Type B pancreatic cell (in vitro differentiated cells): Measurements from ENCODE around the gene TM9SF1. TPM values are rescaled to one million over a fixed set of nuclear protein-coding genes. Genes with fewer than 3 reads are reported as not detected.
A peak's percentile ranks its signal among the peaks of the same experiment; 100 is the strongest.

Experiments used
- DNase-seq: peaks from one replicate; pipeline ENCODE4 v3.0.0; 2021; ENCODE audit warnings: mixed read lengths; ENCODE audit not compliant: unreplicated experiment; ENCODE audit errors: extremely low spot score
- H3K27ac Mint-ChIP-seq: 2 replicates; pipeline ENCODE4 v1.8.0; 2021; ENCODE audit warnings: mild to moderate bottlenecking, mixed read lengths
- H3K27me3 Mint-ChIP-seq: 2 replicates; pipeline ENCODE4 v1.8.0; 2021; ENCODE audit warnings: mixed read lengths
- H3K36me3 Mint-ChIP-seq: 2 replicates; pipeline ENCODE4 v1.8.0; 2021; ENCODE audit warnings: mixed read lengths
- H3K4me1 Mint-ChIP-seq: one replicate; pipeline ENCODE4 v1.8.0; 2021; ENCODE audit warnings: mixed read lengths; ENCODE audit not compliant: unreplicated experiment
- H3K4me3 Mint-ChIP-seq: 2 replicates; pipeline ENCODE4 v1.8.0; 2021; ENCODE audit warnings: mild to moderate bottlenecking, mixed read lengths
- H3K9me3 Mint-ChIP-seq: 2 replicates; pipeline ENCODE4 v1.8.0; 2021; ENCODE audit warnings: mixed read lengths
- CTCF ChIP-seq: fragments of 200-600 bp; sonication (generic); conservative IDR thresholded peaks from 2 replicates; pipeline ENCODE4 v1.5.0; 2021; ENCODE audit warnings: antibody characterized with exemption, mild to moderate bottlenecking
- total RNA-seq: library from RNA; stranded (reverse); gene quantifications from 2 replicates; pipeline ENCODE4 v1.2.1, GENCODE V29; 2021; ENCODE audit warnings: low replicate concordance

Gene TM9SF1
- total RNA-seq, 1 donor from 2014 or later, result 50.5 TPM

- TF ChIP-seq CTCF, result no peak
- Mint-ChIP-seq H3K36me3 (peaks cover 27% of the 10 kb centered on the region), H3K4me1 (peaks cover 33% of the 10 kb centered on the region), H3K27me3 (no peaks in the 10 kb centered on the region), H3K9me3 (no peaks in the 10 kb centered on the region), H3K4me3 (peak overlapping the region; percentile 52), H3K27ac (no peak overlapping the region)
- DNase-seq, result no peak
Measured at GRCh38 chr14:24192933-24193332, 2.3 kb downstream of the TM9SF1 start.

GRCh38 chr14:24190416-24190815, 4.8 kb downstream of the TM9SF1 start:
- no peaks in the 10 kb centered on the region for H3K27me3 Mint-ChIP-seq
- H3K4me3 Mint-ChIP-seq, result no peak overlapping the region
- no peak overlapping the region for H3K27ac Mint-ChIP-seq
- no peaks in the 10 kb centered on the region for H3K9me3 Mint-ChIP-seq
- DNase-seq, result no peak
- TF ChIP-seq CTCF, result no peak
- peaks cover 22% of the 10 kb centered on the region for H3K36me3 Mint-ChIP-seq
- H3K4me1 Mint-ChIP-seq, result peaks cover 29% of the 10 kb centered on the region

- peaks cover 25% of the 10 kb centered on the region for H3K4me1 Mint-ChIP-seq
- peak overlapping the region; percentile 92 for H3K4me3 Mint-ChIP-seq
- no peaks in the 10 kb centered on the region for H3K9me3 Mint-ChIP-seq
- DNase-seq, result no peak
- H3K27me3 Mint-ChIP-seq, result no peaks in the 10 kb centered on the region
- peaks cover 20% of the 10 kb centered on the region for H3K36me3 Mint-ChIP-seq
- no peak for TF ChIP-seq CTCF
- H3K27ac Mint-ChIP-seq, result peak overlapping the region; percentile 88
Measured at GRCh38 chr14:24189460-24189859, 5.8 kb downstream of the TM9SF1 start.

GRCh38 chr14:24189059-24189375, 6.2 kb downstream of the TM9SF1 start:
- no peaks in the 10 kb centered on the region for H3K27me3 Mint-ChIP-seq
- peaks cover 21% of the 10 kb centered on the region for H3K4me1 Mint-ChIP-seq
- DNase-seq, result no peak
- peak overlapping the region; percentile 92 for H3K4me3 Mint-ChIP-seq
- H3K9me3 Mint-ChIP-seq, result no peaks in the 10 kb centered on the region
- peaks cover 16% of the 10 kb centered on the region for H3K36me3 Mint-ChIP-seq
- TF ChIP-seq CTCF, result no peak
- H3K27ac Mint-ChIP-seq, result peak overlapping the region; percentile 88

- peak within 1 kb of the TSS; percentile 88 for H3K27ac Mint-ChIP-seq
Measured at GRCh38 chr14:24188251-24189058, 6.8 kb downstream of the TM9SF1 start, which contains the start of gene IPO4. Gene IPO4 (minus strand): TSS chr14:24188816. CDS start chr14:24188787, 29 bp downstream.

More at GRCh38 chr14:24188251-24189058, 6.8 kb downstream of the TM9SF1 start, which contains the start of gene IPO4:
- no peak for TF ChIP-seq CTCF
- Mint-ChIP-seq H3K27me3 (no peaks in the 10 kb centered on the region), H3K36me3 (peaks cover 15% of the 10 kb centered on the region), H3K9me3 (no peaks in the 10 kb centered on the region), H3K4me3 (peak within 1 kb of the TSS; percentile 92), H3K4me1 (peaks cover 19% of the 10 kb centered on the region)
- peak; percentile 94 for DNase-seq
